Natural killer cell (primary cell): Measurements from ENCODE around the gene SLC12A9. TPM values are rescaled to one million over a fixed set of nuclear protein-coding genes. Genes with fewer than 3 reads are reported as not detected.

ENCODE experiments used
- ATAC-seq, 3 donors: fragments of 150-1000 bp in 2 of 3; fragments of 200-7000 bp in 1 of 3; cut with Tn5 transposase; 1 replicate in 1 of 3; 2 replicates in 2 of 3; pipeline ENCODE4 v1.10.0; 2021; ENCODE audit warnings: mild to moderate bottlenecking in 2 of 3, moderate library complexity in 2 of 3
- DNase-seq, 2 donors: peaks; one replicate each; pipeline versions ENCODE4 v3.0.0 to v3.0.0-alpha.2; 2013 to 2021; ENCODE audit warnings: mixed read lengths in 1 of 2
- H3K27ac ChIP-seq: one replicate; pipeline ENCODE4 v1.5.1; 2013; ENCODE audit warnings: mild to moderate bottlenecking, low read length
- H3K27me3 ChIP-seq: one replicate; pipeline ENCODE4 v1.6.1; 2013; ENCODE audit warnings: low read length; ENCODE audit not compliant: control insufficient read depth, insufficient read depth
- H3K36me3 ChIP-seq: one replicate; pipeline ENCODE4 v1.6.1; 2013; ENCODE audit warnings: low read length; ENCODE audit not compliant: control insufficient read depth, insufficient read depth
- H3K4me1 ChIP-seq: one replicate; pipeline ENCODE4 v1.6.1; 2013; ENCODE audit warnings: low read length; ENCODE audit not compliant: control insufficient read depth, insufficient read depth
- H3K4me3 ChIP-seq: one replicate; pipeline ENCODE4 v1.5.1; 2013; ENCODE audit warnings: low read length
- H3K9me3 ChIP-seq: one replicate; pipeline ENCODE4 v1.6.1; 2013; ENCODE audit warnings: low read length; ENCODE audit not compliant: control insufficient read depth, insufficient read depth
- H3K27ac Mint-ChIP-seq, 2 donors: one replicate each; pipeline ENCODE4 v1.8.0; 2022; ENCODE audit warnings: mild to moderate bottlenecking in 2 of 2, mixed read lengths in 2 of 2, moderate library complexity in 1 of 2
- H3K27me3 Mint-ChIP-seq, 2 donors: one replicate each; pipeline ENCODE4 v1.8.0; 2022; ENCODE audit warnings: low read depth in 2 of 2, mixed read lengths in 2 of 2
- H3K36me3 Mint-ChIP-seq: one replicate; pipeline ENCODE4 v1.8.0; 2022; ENCODE audit warnings: mixed read lengths
- H3K4me1 Mint-ChIP-seq, 2 donors: one replicate each; pipeline ENCODE4 v1.8.0; 2022; ENCODE audit warnings: mixed read lengths in 2 of 2
- H3K4me3 Mint-ChIP-seq: one replicate; pipeline ENCODE4 v1.8.0; 2022; ENCODE audit warnings: mild to moderate bottlenecking, moderate library complexity, mixed read lengths
- H3K9me3 Mint-ChIP-seq, 2 donors: one replicate each; pipeline ENCODE4 v1.8.0; 2022; ENCODE audit warnings: mixed read lengths in 2 of 2
- CTCF ChIP-seq: fragments of 200-600 bp; IDR thresholded peaks from one replicate; pipeline ENCODE4 v1.8.0; 2022; ENCODE audit warnings: antibody characterized with exemption
- WGBS: methylation state at CpG from one replicate; pipeline ENCODE4 v1.1.7; 2013; ENCODE audit warnings: missing lambda C conversion rate; ENCODE audit not compliant: insufficient coverage; 5-methylcytosine and 5-hydroxymethylcytosine counted together
- intact Hi-C: fragments of 100-400 bp; cut with micrococcal nuclease; formaldehyde crosslinking; loops from one replicate; pipeline ENCODE4 v1.14.2; 2022
- total RNA-seq, 4 donors: library from RNA; stranded (reverse); fragments of 120-200 nt in 1 of 4; gene quantifications; one replicate each; pipeline versions ENCODE4 v1.2.3 to v1.2.4, GENCODE V29; 2013 to 2022

The SLC12A9 gene
- total RNA-seq, 3 donors from 2014 or later (not counting 1 experiment from before 2014, with no cell fraction given) = 35.0 to 44.2 (median 38.1) TPM

GRCh38 chr7:100861616-100861985 lies 9.1 kb downstream of the SLC12A9 start:
- 96% methylated on average over 14 of the region's 14 CpGs for WGBS
- Mint-ChIP-seq H3K4me3 (no peak overlapping the region), H3K4me1 (peaks cover 0 to 8% of the 10 kb centered on the region in 2 donors), H3K27me3 (peaks cover 0 to 3% of the 10 kb centered on the region in 2 donors), H3K36me3 (no peaks in the 10 kb centered on the region), H3K9me3 (no peaks in the 10 kb centered on the region), H3K27ac (no peak overlapping the region)
- Histone ChIP-seq H3K27ac (no peak overlapping the region), H3K9me3 (no peaks in the 10 kb centered on the region), H3K4me3 (no peak overlapping the region), H3K27me3 (no peaks in the 10 kb centered on the region), H3K4me1 (peaks cover 10% of the 10 kb centered on the region), H3K36me3 (peaks cover 37% of the 10 kb centered on the region)
- no peak for TF ChIP-seq CTCF
- intact Hi-C loops = no loop called here
- ATAC-seq = no peak
- DNase-seq = peak in 1 of 2 donors; percentile 2

GRCh38 chr7:100863406-100863950 lies 11.0 kb downstream of the SLC12A9 start:
- H3K27ac ChIP-seq = no peak overlapping the region
- Mint-ChIP-seq H3K27ac (no peak overlapping the region), H3K4me1 (peaks cover 0 to 11% of the 10 kb centered on the region in 2 donors), H3K36me3 (no peaks in the 10 kb centered on the region), H3K27me3 (peaks cover 0 to 9% of the 10 kb centered on the region in 2 donors), H3K9me3 (no peaks in the 10 kb centered on the region), H3K4me3 (no peak overlapping the region)
- H3K27me3 ChIP-seq = peaks cover 9% of the 10 kb centered on the region
- DNase-seq (no peak), ATAC-seq (no peak)
- H3K9me3 ChIP-seq = no peaks in the 10 kb centered on the region
- peaks cover 20% of the 10 kb centered on the region for H3K4me1 ChIP-seq
- intact Hi-C loops = no loop called here
- H3K36me3 ChIP-seq = peaks cover 32% of the 10 kb centered on the region
- 52% methylated on average over 10 of the region's 10 CpGs for WGBS
- no peak overlapping the region for H3K4me3 ChIP-seq
- TF ChIP-seq CTCF = no peak

GRCh38 chr7:100864263-100864845 lies 11.8 kb downstream of the SLC12A9 start:
- peaks cover 0 to 9% of the 10 kb centered on the region in 2 donors for H3K27me3 Mint-ChIP-seq
- H3K4me3 ChIP-seq = no peak overlapping the region
- H3K9me3 Mint-ChIP-seq = no peaks in the 10 kb centered on the region
- H3K4me1 Mint-ChIP-seq = peaks cover 0 to 11% of the 10 kb centered on the region in 2 donors
- DNase-seq (peak in 1 of 2 donors; percentile 1), ATAC-seq (no peak)
- TF ChIP-seq CTCF = no peak
- H3K36me3 Mint-ChIP-seq = no peaks in the 10 kb centered on the region
- peaks cover 20% of the 10 kb centered on the region for H3K4me1 ChIP-seq
- H3K27me3 ChIP-seq = peaks cover 9% of the 10 kb centered on the region
- 85% methylated on average over 12 of the region's 12 CpGs for WGBS
- no peak overlapping the region for H3K4me3 Mint-ChIP-seq
- no peak overlapping the region for H3K27ac Mint-ChIP-seq
- H3K36me3 ChIP-seq = peaks cover 32% of the 10 kb centered on the region
- H3K27ac ChIP-seq = no peak overlapping the region
- H3K9me3 ChIP-seq = no peaks in the 10 kb centered on the region
- intact Hi-C loops = no loop called here
